Astrocyte (in vitro differentiated cells and primary cell): ENCODE results near the gene PCDHA5. TPM values are rescaled to one million over a fixed set of nuclear protein-coding genes. Genes with fewer than 3 reads are reported as not detected.
"Not testable (repeated sequence)": the region's sequence is repeated elsewhere in the genome, so short reads cannot be mapped to it uniquely, and the experiment has no call there.

Source experiments
- DNase-seq: peaks from one replicate; pipeline ENCODE4 v3.0.0-alpha.2; 2010; ENCODE audit warnings: low read depth
- FAIRE-seq: peaks from 2 replicates; lab custom pipeline; 2011; peaks lifted over from hg19 to GRCh38; lab: Jason Lieb, UNC
- H2AFZ ChIP-seq: 2 replicates; pipeline ENCODE4 v1.6.0; 2012; ENCODE audit warnings: low read depth, low read length, inconsistent platforms
- H3K27ac ChIP-seq: 2 replicates; pipeline ENCODE4 v1.5.1; 2011; ENCODE audit warnings: low read depth, low read length, inconsistent platforms
- H3K27me3 ChIP-seq: 2 replicates; pipeline ENCODE4 v1.6.0; 2011; ENCODE audit warnings: low read length, inconsistent platforms; ENCODE audit not compliant: insufficient read depth
- H3K36me3 ChIP-seq: 2 replicates; pipeline ENCODE4 v1.5.1; 2011; ENCODE audit warnings: low read length, inconsistent platforms; ENCODE audit not compliant: insufficient read depth
- H3K4me1 ChIP-seq: 2 replicates; pipeline ENCODE4 v1.5.1; 2011; ENCODE audit warnings: low read length, inconsistent platforms; ENCODE audit not compliant: insufficient read depth
- H3K4me2 ChIP-seq: 2 replicates; pipeline ENCODE4 v1.6.0; 2012; ENCODE audit warnings: low read length, inconsistent platforms
- H3K4me3 ChIP-seq: 2 replicates; pipeline ENCODE4 v1.5.1; 2011; ENCODE audit warnings: low read depth, mild to moderate bottlenecking, low read length, inconsistent platforms; ENCODE audit not compliant: insufficient read depth
- H3K79me2 ChIP-seq: 2 replicates; pipeline ENCODE4 v1.6.0; 2012; ENCODE audit warnings: mild to moderate bottlenecking, low read length, inconsistent platforms; ENCODE audit not compliant: insufficient read depth
- H3K9ac ChIP-seq: 2 replicates; pipeline ENCODE4 v1.6.0; 2012; ENCODE audit warnings: mild to moderate bottlenecking, low read length, inconsistent platforms
- H3K9me3 ChIP-seq: 2 replicates; pipeline ENCODE4 v1.5.1; 2012; ENCODE audit warnings: low read depth, mild to moderate bottlenecking, low read length, inconsistent platforms; ENCODE audit not compliant: insufficient read depth
- H4K20me1 ChIP-seq: 2 replicates; pipeline ENCODE4 v1.6.0; 2012; ENCODE audit warnings: low read length, inconsistent platforms; ENCODE audit not compliant: insufficient read depth
- H3K27ac Mint-ChIP-seq: one replicate; pipeline ENCODE4 v1.8.0; 2021; ENCODE audit warnings: mild to moderate bottlenecking, mixed read lengths; ENCODE audit not compliant: unreplicated experiment
- H3K27me3 Mint-ChIP-seq: one replicate; pipeline ENCODE4 v1.8.0; 2021; ENCODE audit warnings: low read depth, mixed read lengths; ENCODE audit not compliant: unreplicated experiment
- H3K36me3 Mint-ChIP-seq: one replicate; pipeline ENCODE4 v1.8.0; 2021; ENCODE audit warnings: low read depth, mixed read lengths; ENCODE audit not compliant: unreplicated experiment
- H3K4me1 Mint-ChIP-seq: one replicate; pipeline ENCODE4 v1.8.0; 2021; ENCODE audit warnings: low read depth, mixed read lengths; ENCODE audit not compliant: unreplicated experiment
- H3K4me3 Mint-ChIP-seq: one replicate; pipeline ENCODE4 v1.8.0; 2021; ENCODE audit warnings: mild to moderate bottlenecking, moderate library complexity, mixed read lengths; ENCODE audit not compliant: unreplicated experiment
- H3K9me3 Mint-ChIP-seq: one replicate; pipeline ENCODE4 v1.8.0; 2021; ENCODE audit warnings: mild to moderate bottlenecking, mixed read lengths; ENCODE audit not compliant: unreplicated experiment
- EZH2 ChIP-seq: IDR thresholded peaks from 2 replicates; pipeline ENCODE4 v1.6.1; 2012; ENCODE audit warnings: mild to moderate bottlenecking, low read length, inconsistent platforms; ENCODE audit not compliant: insufficient read depth
- total RNA-seq: library from RNA; stranded (reverse); gene quantifications from 2 replicates; pipeline ENCODE4 v1.2.1, GENCODE V29; 2021
- TF ChIP-seq, protein P1 (sequence below): IDR thresholded peaks from 2 replicates; pipeline ENCODE4 v1.5.1; 2011; ENCODE audit warnings: low read depth, mild to moderate bottlenecking, inconsistent platforms, low read length, moderate library complexity; ENCODE audit not compliant: insufficient read depth

PCDHA5 gene
- total RNA-seq, 1 donor from 2014 or later, result 1.7 TPM

DNA sequence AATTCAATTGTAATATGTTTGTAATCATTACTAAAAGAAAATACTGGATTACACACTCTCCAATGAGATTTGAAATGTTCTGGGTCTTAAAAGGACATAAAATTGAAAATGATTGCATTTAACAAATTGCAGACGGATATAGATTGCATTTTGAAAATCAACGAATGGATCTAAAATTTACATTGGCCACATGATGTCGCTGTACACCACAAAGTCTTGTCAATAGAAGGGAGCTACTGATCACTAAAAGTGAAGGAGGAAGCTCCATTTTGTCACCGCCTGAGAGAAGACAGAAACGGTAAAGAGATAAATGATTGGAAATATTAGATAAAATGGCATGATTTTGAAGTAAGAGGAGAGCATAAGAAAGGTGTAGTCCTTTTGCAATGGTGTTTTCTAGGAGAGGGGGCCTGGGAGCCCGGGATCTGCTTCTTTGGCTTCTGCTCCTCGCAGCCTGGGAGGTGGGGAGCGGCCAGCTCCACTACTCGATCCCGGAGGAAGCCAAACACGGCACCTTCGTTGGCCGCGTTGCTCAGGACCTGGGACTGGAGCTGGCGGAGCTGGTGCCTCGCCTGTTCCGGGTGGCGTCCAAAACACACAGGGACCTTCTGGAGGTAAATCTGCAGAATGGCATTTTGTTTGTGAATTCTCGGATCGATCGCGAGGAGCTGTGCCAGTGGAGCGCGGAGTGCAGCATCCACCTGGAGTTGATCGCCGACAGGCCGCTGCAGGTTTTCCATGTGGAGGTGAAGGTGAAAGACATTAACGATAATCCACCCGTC lies 35.3 kb upstream of the PCDHA5 start, which contains the start of gene PCDHA1:
TSS of gene PCDHA1 (plus strand) at position 236 of the 782 bp plus-strand sequence.
- Mint-ChIP-seq H3K4me3 (no peak within 1 kb of the TSS), H3K4me1 (no peaks in the 10 kb centered on the region), H3K27me3 (no peaks in the 10 kb centered on the region), H3K9me3 (peaks cover 29% of the 10 kb centered on the region), H3K27ac (no peak within 1 kb of the TSS), H3K36me3 (peaks cover 5% of the 10 kb centered on the region)
- no peak within 1 kb of the TSS for H2AFZ ChIP-seq
- H3K27ac ChIP-seq, result no peak within 1 kb of the TSS
- no peak within 1 kb of the TSS for H3K4me2 ChIP-seq
- H3K79me2 ChIP-seq, result no peaks in the 10 kb centered on the region
- FAIRE-seq, result no peak
- H3K9me3 ChIP-seq, result peaks cover 18% of the 10 kb centered on the region
- no peaks in the 10 kb centered on the region for H3K27me3 ChIP-seq
- no peak for DNase-seq
- H3K4me3 ChIP-seq, result no peak within 1 kb of the TSS
- no peaks in the 10 kb centered on the region for H3K4me1 ChIP-seq
- no peaks in the 10 kb centered on the region for H3K36me3 ChIP-seq
- H4K20me1 ChIP-seq, result no peaks in the 10 kb centered on the region
- no peak for TF ChIP-seq EZH2
- no peak within 1 kb of the TSS for H3K9ac ChIP-seq

DNA sequence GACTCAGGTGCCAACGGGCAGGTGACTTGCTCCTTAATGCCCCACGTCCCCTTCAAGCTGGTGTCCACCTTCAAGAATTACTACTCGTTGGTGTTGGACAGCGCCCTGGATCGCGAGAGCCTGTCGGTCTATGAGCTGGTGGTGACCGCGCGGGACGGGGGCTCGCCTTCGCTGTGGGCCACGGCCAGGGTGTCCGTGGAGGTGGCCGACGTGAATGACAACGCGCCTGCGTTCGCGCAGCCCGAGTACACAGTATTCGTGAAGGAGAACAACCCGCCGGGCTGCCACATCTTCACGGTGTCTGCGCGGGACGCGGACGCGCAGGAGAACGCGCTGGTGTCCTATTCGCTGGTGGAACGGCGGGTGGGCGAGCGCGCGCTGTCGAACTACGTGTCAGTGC lies 34.0 kb upstream of the PCDHA5 start:
- not testable (repeated sequence) for H3K27me3 Mint-ChIP-seq, H3K4me3 ChIP-seq, H3K4me1 ChIP-seq, H3K36me3 ChIP-seq, FAIRE-seq, H3K4me2 ChIP-seq, H4K20me1 ChIP-seq, H3K27ac ChIP-seq, H3K79me2 ChIP-seq, DNase-seq, H2AFZ ChIP-seq, H3K27me3 ChIP-seq, H3K9ac ChIP-seq, H3K27ac Mint-ChIP-seq, H3K36me3 Mint-ChIP-seq, H3K4me3 Mint-ChIP-seq, H3K4me1 Mint-ChIP-seq
- H3K9me3 Mint-ChIP-seq, result peaks cover 28% of the 10 kb centered on the region
- H3K9me3 ChIP-seq, result peaks cover 14% of the 10 kb centered on the region

DNA sequence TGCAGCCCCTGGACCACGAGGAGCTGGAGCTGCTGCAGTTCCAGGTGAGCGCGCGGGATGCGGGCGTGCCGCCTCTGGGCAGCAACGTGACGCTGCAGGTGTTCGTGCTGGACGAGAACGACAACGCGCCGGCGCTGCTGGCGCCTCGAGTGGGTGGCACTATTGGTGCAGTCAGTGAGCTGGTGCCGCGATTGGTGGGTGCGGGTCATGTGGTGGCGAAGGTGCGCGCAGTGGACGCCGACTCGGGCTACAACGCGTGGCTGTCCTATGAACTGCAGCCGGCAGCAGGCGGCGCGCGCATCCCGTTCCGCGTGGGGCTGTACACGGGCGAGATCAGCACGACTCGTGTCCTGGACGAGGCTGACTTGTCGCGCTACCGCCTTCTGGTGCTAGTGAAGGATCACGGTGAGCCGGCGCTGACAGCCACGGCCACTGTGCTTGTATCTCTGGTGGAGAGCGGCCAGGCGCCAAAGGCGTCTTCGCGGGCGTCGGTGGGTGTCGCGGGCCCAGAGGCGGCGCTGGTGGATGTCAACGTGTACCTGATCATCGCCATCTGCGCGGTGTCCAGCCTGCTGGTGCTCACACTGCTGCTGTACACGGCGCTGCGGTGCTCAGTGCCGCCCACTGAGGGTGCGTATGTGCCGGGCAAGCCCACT lies 33.4 kb upstream of the PCDHA5 start:
- not testable (repeated sequence) for H3K27ac ChIP-seq, FAIRE-seq, H4K20me1 ChIP-seq, H3K4me1 ChIP-seq, H3K79me2 ChIP-seq, H3K9ac ChIP-seq, H2AFZ ChIP-seq, H3K27me3 Mint-ChIP-seq, H3K27me3 ChIP-seq, H3K4me3 Mint-ChIP-seq, H3K27ac Mint-ChIP-seq, H3K4me2 ChIP-seq, DNase-seq, H3K36me3 ChIP-seq, H3K4me1 Mint-ChIP-seq, H3K4me3 ChIP-seq, H3K36me3 Mint-ChIP-seq
- peaks cover 22% of the 10 kb centered on the region for H3K9me3 Mint-ChIP-seq
- H3K9me3 ChIP-seq, result peaks cover 14% of the 10 kb centered on the region

DNA sequence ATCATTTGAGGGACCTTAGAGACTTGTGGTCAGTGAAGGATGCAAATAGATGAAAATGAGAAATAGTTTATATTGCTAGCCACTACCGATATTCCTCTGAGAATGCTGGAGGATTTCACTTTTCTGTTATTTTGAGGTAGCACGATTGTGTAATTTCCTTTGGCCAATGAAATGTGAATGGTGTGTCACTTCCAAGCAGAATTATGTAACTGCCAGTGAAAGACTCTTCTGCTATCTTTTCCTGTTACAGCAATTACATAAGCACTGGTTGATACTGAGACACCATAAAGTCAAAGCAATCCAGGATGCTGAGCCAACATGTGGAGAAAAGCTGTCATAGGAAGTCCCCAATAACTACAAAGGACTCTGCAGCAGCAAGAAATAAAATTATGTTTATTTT lies 30.3 kb upstream of the PCDHA5 start:
- no peak overlapping the region for H3K4me2 ChIP-seq
- DNase-seq (no peak), FAIRE-seq (no peak)
- no peak overlapping the region for H3K27ac Mint-ChIP-seq
- no peak overlapping the region for H2AFZ ChIP-seq
- H3K27ac ChIP-seq, result no peak overlapping the region
- no peak overlapping the region for H3K9ac ChIP-seq
- H4K20me1 ChIP-seq, result no peaks in the 10 kb centered on the region
- no peaks in the 10 kb centered on the region for H3K36me3 ChIP-seq
- peaks cover 9% of the 10 kb centered on the region for H3K36me3 Mint-ChIP-seq
- H3K4me3 Mint-ChIP-seq, result no peak overlapping the region
- H3K27me3 ChIP-seq, result no peaks in the 10 kb centered on the region
- TF ChIP-seq, protein P1, sequence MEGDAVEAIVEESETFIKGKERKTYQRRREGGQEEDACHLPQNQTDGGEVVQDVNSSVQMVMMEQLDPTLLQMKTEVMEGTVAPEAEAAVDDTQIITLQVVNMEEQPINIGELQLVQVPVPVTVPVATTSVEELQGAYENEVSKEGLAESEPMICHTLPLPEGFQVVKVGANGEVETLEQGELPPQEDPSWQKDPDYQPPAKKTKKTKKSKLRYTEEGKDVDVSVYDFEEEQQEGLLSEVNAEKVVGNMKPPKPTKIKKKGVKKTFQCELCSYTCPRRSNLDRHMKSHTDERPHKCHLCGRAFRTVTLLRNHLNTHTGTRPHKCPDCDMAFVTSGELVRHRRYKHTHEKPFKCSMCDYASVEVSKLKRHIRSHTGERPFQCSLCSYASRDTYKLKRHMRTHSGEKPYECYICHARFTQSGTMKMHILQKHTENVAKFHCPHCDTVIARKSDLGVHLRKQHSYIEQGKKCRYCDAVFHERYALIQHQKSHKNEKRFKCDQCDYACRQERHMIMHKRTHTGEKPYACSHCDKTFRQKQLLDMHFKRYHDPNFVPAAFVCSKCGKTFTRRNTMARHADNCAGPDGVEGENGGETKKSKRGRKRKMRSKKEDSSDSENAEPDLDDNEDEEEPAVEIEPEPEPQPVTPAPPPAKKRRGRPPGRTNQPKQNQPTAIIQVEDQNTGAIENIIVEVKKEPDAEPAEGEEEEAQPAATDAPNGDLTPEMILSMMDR, result no peak
- no peak for TF ChIP-seq EZH2
- no peaks in the 10 kb centered on the region for H3K4me1 Mint-ChIP-seq
- peaks cover 17% of the 10 kb centered on the region for H3K9me3 ChIP-seq
- H3K4me1 ChIP-seq, result no peaks in the 10 kb centered on the region
- H3K27me3 Mint-ChIP-seq, result no peaks in the 10 kb centered on the region
- no peaks in the 10 kb centered on the region for H3K79me2 ChIP-seq
- H3K4me3 ChIP-seq, result no peak overlapping the region
- H3K9me3 Mint-ChIP-seq, result peaks cover 23% of the 10 kb centered on the region
